Activated CD8-positive, alpha-beta T cell treated with anti-CD3 and anti-CD28 coated beads, Interleukin-2, amount 10 ng/mL, durations not matched to agents 7 days and 5 days (primary cell): ENCODE results near the gene SETD4. TPM values are rescaled to one million over a fixed set of nuclear protein-coding genes. Genes with fewer than 3 reads are reported as not detected.

Source experiments
- total RNA-seq, 2 experiments: library from RNA; stranded (reverse); gene quantifications; one replicate each; pipeline ENCODE4 v1.2.3, GENCODE V29; 2021

Gene SETD4
- total RNA-seq, 2 experiments from 2014 or later: 19.8 to 22.3 TPM

Other genes starting within 250 kb of the SETD4 start
- gene CBR1, start 9.5 kb upstream of the SETD4 start, total RNA-seq: 10 to 100 TPM; 54.1 to 62.3 TPM
- 10 to 100 TPM; 29.6 to 32.3 TPM for gene CBR3, start 74.6 kb upstream of the SETD4 start, total RNA-seq
- 10 to 100 TPM; 30.3 to 30.9 TPM for gene DOP1B, start 96.3 kb upstream of the SETD4 start, total RNA-seq